Fibroblast of lung (primary cell): Measurements from ENCODE around the gene BMP7.

Experiments used
- EZH2 ChIP-seq: IDR thresholded peaks from 2 replicates; pipeline ENCODE4 v1.5.1; 2012; ENCODE audit warnings: low read length, control low read depth, mild to moderate bottlenecking; ENCODE audit errors: missing control alignments
- TF ChIP-seq, protein P1 (sequence below), 2 donors: IDR thresholded peaks in 1 of 2; conservative IDR thresholded peaks in 1 of 2; 1 replicate in 1 of 2; 2 replicates in 1 of 2; pipeline ENCODE4 v1.5.1; 2011 to 2012; ENCODE audit warnings: low read length in 2 of 2, control low read depth in 1 of 2, inconsistent platforms in 1 of 2, low read depth in 1 of 2, mild to moderate bottlenecking in 1 of 2

DNA sequence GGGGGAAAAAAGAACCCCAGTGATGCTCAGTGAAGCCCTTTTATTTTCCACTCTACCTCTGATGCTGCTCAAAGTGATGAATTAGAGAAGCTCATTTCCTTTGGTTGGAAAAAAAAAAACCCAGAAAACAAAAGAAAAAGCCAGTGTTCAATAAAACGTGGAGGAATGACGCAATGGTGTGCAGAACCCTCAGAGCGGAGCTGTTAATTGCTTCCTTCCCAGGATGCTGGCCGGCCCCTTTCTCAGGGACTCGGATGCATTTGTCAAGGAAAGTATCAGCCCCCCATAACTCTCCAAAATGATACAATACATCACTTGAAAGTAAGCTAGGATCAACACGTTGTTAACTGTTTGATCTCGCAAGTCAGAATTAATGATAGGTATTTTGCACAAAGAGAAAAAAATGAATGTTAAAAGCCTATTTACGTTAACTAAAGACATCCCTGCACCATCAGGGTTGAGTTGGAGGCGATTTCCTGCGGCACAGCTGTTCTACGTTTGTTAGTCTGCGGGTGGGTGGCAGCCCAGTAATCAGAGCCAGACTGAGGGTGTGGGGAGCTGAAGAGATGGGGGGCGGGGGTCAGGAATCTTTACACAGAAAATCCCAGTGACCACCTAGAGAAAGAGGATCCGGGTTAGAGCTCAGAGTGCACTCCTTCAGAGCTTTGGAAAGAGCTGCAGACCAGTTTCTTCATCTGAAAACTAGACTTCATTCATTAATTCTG is 132.4 kb downstream of the BMP7 start:
- TF ChIP-seq, protein P1, sequence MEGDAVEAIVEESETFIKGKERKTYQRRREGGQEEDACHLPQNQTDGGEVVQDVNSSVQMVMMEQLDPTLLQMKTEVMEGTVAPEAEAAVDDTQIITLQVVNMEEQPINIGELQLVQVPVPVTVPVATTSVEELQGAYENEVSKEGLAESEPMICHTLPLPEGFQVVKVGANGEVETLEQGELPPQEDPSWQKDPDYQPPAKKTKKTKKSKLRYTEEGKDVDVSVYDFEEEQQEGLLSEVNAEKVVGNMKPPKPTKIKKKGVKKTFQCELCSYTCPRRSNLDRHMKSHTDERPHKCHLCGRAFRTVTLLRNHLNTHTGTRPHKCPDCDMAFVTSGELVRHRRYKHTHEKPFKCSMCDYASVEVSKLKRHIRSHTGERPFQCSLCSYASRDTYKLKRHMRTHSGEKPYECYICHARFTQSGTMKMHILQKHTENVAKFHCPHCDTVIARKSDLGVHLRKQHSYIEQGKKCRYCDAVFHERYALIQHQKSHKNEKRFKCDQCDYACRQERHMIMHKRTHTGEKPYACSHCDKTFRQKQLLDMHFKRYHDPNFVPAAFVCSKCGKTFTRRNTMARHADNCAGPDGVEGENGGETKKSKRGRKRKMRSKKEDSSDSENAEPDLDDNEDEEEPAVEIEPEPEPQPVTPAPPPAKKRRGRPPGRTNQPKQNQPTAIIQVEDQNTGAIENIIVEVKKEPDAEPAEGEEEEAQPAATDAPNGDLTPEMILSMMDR (conservative IDR thresholded peaks at IDR 0.05 in 1 of 2, IDR thresholded peaks at IDR 0.05 in 1 of 2; ENCODE audit: low read depth in 1 of 2, low read length in 2 of 2) = no peak
- no peak for TF ChIP-seq EZH2
